Fibroblast of skin of right biceps (primary cell): ENCODE data around the gene TFDP2.
"Not testable (repeated sequence)": the region's sequence is repeated elsewhere in the genome, so short reads cannot be mapped to it uniquely, and the experiment has no call there.

Experiments
- DNase-seq: peaks from one replicate; pipeline ENCODE4 v3.0.0-alpha.2; 2013

Gene TFDP2

DNA sequence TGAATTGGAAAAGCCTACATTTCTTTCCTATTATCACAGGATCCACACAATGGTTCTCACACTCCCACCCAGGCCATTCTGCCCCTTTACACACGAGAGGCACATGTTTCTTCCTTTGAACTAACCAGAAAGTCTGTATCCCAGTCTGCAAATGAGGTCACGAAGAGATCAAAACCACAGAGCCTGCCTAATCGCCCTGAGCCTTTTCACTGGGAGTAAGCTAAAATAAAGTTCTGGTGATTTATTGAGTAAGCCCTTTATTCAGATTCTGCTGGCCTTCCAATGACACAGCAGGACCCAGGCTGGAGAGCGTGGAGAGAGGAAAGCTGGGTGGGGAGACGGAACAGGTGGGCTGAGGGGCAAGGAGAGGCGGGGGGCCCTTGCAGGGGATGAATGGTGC lies 194.2 kb downstream of the TFDP2 start:
- peak; percentile 57 for DNase-seq

- no peak for DNase-seq
Observed at GRCh38 chr3:141952611-141953010, 196.7 kb downstream of the TFDP2 start.

GRCh38 chr3:141950572-141951493 lies 198.5 kb downstream of the TFDP2 start:
- no peak for DNase-seq

- DNase-seq: no peak
Observed at GRCh38 chr3:141949972-141950371, 199.4 kb downstream of the TFDP2 start.

- no peak for DNase-seq
Observed at GRCh38 chr3:141949399-141949798, 199.9 kb downstream of the TFDP2 start.

DNA sequence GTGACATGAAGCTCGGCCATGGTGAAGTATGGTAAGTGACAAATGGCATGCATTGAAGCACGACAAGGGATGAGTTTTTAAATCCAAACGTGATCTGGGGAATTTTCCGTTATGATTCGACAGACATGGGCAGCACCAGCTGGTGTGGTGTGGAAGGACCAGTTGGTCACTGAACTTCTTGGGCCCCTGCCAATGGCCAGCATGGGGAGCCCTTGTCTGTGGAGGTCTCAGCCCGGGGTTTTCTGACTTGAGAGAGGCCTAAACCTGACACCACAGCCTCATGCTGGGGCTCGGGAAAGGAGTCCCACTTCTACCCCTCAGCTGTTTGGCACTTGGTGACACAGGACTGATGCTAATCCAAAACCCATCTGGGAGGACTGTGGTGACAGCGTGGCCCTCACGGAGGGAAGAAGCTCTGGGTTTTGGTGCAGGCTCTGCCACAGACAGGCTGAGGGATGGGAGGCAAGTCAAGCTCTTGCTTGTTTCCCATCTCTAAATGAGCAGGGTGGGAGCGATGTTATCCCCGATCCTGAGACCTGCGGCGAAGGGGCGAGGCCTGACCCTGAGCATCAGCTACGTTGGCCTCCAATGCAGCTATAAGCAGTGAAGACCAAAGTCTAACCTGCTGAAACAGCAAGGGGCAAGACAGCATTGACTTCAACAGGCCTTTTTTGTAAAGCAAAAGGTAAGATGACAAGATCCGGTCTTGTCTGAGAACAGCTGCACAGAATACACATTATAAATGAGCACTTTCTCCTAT lies 203.4 kb downstream of the TFDP2 start:
- no peak for DNase-seq

GRCh38 chr3:141942006-141942405 lies 207.3 kb downstream of the TFDP2 start:
- DNase-seq: no peak

DNA sequence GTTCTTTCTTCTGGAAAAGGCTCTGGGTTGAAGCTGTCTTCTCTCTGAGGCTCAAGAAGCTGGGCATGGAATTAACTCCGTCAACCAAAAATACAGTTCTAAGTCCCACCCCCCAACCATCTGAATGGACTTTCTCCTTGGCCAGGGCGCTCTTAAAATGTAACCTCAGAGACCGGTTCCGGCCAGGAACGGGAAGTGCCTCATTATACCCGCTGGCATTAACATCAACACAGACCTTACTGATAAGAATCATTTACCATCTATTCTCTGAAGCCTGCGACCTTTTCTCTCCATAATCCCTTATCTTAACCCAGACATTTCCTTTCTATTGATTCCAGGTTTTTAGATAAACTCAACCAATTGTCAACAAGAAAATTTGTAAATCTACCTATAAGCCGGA lies 208.3 kb downstream of the TFDP2 start:
- DNase-seq: no peak

- peak; percentile 78 for DNase-seq
Observed at GRCh38 chr3:141940194-141940776, 209.1 kb downstream of the TFDP2 start.

GRCh38 chr3:141939759-141940158 lies 209.6 kb downstream of the TFDP2 start:
- DNase-seq: no peak

DNA sequence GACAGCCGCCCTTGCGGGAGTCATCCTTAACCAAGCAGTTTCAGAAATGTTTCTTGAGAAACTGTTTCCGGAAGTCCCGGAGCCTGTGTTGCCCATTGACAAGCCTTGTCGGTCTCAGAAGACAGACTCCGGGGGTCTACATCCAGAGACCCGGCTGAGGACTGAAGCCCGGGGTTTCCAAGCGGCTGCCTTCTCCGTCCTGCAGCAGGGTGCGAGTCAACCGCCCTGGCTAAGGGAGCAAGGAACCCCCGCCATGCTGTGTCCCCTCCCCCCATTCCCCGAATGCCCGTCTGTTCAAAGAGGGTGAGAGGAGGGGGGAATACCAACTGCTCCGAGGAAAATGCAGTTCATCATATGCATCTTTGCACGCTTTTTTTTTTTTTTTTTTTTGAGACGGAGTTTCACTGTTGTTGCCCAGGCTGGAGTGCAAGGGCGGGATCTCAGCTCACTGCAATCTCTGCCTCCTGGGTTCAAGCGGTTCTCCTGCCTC lies 211.3 kb downstream of the TFDP2 start:
- no peak for DNase-seq

DNA sequence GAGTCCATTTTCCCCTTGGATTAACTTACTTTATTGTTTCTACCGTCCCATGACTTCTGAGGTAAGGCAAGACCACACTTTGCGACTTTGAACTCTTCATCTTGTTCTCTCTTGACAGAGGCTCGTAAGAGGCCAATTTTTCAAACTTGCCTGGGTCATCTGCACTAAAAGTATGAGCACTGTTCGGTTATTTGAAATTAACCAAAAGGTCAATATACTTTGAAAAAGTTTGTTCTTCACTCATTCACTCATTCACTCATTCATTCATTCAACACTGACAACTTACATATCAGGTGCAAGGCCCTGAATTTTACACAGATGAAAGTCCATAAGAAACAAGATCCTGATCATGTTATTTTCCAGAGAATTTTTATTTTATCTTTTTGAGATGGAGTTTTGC lies 215.0 kb downstream of the TFDP2 start:
- no peak for DNase-seq

DNA sequence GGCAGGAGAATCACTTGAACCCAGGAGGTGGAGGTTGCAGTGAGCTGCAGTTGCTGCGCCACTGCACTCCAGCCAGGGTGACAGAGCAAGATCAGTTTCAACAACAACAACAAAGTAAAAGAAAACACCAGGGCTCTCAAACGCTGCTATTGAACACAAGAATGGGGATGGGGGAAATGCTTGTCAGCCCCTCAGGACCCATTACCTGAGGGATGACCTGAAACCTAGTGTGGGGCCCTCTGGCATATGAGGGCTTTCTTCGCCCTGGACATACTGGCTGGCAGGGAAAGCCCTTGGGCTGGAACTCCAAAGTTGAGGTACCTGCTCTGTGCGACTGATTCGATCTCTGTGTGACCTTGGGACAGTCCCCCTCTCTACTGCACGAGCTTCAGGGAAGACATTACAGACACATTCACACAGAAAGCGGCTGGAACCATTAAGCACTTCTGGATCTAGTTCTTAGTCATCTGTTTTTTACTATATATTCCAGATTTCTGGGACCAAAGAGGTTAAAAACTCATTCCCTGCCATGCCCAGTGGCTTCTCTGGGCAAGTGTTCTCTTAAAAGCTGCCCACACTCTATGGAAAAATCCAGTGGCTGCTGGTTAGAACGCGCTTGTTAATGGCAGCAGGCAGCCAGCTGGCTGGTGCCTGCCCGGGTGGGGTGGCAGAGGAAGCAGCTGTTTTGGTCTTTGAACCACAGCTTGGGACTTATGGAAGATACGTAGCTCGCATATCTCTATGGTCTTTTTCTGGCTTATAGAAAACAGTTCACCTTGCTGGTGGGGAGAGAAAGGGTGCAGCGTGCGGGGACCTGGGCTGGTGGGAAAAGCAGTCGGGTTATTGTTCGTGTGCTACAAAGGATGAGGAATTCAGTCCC lies 215.7 kb downstream of the TFDP2 start:
- no peak for DNase-seq

DNA sequence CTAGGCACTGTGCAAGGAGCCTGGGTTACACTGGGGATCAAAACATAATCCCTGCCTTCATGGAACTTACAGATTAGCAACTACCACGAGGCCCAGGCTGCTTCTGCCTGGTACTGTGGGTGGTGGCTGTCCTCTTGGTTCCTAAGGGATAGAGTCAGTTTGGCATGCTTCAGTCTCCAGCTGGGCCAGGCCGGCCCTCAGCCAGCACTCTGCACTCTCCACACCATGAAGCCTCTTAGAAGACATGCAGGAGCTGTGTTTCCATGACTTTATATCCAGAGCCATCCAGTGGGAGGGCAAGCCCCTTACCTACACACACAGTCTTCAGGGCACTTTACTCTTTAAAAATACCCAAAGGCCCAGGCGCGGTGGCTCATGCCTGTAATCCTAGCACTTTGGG lies 218.5 kb downstream of the TFDP2 start:
- DNase-seq: no peak

DNA sequence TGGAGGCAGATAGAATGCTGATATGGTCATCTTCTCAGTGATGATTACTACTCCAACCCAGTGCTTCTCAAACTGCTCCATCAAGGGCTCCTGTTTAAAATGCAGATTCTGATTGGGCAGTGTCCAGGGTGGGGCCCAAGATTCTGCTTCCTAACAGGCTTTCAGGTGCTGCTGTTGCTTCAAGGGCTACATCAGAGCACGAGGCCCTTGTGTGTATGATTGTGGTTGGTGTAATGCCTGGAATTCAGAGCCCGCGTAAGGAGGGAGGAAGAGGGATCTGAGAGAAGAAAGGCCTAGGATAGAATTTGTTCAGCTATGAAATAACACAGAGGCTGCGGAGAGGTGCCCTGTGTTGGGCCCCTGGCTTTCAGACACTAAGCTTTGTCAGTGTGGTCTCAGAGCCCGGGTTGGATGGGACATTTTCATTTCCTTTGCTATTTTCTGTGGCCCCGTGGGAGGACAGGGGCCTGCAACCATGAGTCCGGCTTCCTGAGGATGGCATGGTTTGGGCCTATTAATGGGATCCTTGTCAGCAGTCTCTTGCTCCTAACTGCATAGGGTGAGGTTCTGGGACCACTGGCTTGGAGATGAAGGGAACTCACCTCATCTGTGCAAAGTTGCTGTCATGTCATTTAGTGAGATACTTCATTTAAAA lies 219.9 kb downstream of the TFDP2 start:
- no peak for DNase-seq

GRCh38 chr3:141928631-141929270 lies 220.6 kb downstream of the TFDP2 start:
- DNase-seq: no peak

DNA sequence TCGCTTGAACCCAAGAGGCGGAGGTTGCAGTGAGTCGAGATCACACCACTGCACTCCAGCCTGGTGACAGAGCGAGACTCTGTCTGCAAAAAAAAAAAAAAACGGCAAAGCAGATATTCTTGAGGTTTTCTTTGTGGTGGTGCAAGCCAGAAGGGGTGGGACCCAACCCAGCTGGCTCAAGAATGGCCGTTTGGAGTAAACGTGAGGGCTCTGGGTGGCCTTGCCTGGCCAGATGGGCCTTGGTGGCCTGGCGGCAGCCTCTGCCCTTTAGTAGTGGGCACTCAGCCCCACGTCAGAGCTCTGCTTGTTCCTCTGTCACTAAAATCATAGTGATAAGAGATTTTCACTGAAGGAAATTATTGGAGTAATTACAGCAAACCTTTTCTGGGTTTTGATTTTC lies 222.4 kb downstream of the TFDP2 start:
- no peak for DNase-seq

- DNase-seq: not testable (repeated sequence)
Observed at GRCh38 chr3:141925677-141926076, 223.7 kb downstream of the TFDP2 start.

DNA sequence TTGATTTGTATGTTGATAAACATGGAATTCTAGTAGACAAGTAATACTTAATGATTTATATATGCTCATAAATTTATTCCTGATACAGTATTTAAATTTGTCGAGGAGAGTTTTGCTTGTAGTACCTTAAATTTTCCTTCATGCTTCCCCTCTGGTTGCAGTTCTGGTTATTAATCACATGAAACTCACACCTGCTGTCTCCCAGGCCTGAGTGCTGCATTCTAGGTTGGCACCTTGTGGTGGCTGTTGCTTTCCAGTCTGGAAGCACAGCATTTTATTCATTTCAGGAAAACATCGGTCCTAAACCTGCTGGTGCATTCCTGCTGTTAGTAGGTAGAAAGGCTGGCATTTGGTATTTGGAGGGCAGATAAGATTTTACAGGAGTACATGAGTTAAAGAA lies 228.0 kb downstream of the TFDP2 start:
- no peak for DNase-seq

GRCh38 chr3:141920701-141921100 lies 228.6 kb downstream of the TFDP2 start:
- no peak for DNase-seq

DNA sequence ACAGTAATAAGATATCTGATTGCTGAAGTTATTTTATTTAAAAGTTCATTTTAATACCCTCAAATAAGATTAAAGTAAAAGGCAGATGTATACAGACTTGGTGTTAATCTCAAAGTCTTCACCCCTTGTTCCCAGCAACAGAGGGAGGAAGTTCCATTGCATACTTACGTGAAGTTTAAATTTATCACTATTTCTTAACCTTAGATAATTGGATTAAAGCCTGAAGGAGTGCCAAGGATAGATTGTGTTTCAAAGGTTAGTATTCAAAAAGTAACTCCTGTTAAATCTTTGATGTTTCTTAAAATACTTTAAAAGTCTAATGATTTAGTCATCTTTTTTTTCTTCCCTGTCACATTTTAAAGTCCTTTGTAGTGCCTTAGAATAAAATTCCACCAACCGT lies 233.6 kb downstream of the TFDP2 start:
- peak; percentile 41 for DNase-seq
